GM18873 (cell line): ENCODE results near the gene FOXD2.
A peak's percentile ranks its signal among the peaks of the same experiment; 100 is the strongest.

ENCODE experiments used
- ATAC-seq: cut with Tn5 transposase; IDR thresholded peaks from one replicate; pipeline ENCODE4 v1.9.1; 2021; ENCODE audit warnings: mild to moderate bottlenecking, moderate library complexity, moderate number of reproducible peaks; ENCODE audit not compliant: unreplicated experiment, low FRiP score

The FOXD2 gene

DNA sequence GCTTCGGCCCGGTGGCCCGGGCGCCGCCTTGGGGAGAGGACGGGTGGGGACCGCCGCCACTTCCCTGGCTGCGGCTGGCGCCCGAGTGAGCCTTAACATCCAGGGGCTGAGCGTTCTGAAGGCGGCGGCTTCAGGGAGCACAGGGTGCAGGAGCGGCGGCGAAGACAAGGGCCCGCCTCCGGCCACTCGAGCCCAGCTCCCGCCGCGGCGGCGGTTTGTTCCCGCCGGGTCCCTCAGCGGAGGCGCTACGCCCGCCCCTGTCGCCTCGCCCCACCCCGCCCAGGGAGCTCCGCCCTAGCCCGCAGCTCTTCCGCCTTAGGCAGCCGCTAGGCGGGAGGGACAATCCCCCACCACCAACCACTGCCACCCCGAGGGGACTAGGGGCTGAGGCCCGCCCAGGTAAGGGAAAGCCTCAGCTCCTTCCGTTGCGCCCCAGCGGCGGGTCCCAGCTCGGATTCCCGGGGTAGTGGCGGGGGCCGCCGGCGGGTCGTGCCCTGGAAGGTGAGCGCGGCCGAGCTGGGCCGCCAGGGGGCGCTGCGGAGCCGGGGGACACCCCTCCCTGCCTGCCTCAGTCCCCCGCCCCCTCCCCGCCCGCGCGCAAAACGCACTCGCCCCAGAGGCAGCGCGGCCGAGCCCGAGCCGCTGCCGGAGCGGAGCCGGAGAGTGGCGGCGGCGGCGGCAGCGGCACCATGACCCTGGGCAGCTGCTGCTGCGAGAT lies at the start of gene FOXD2:
FOXD2 (plus strand) TSS at position 598 of the 718 bp plus-strand sequence; CDS start at position 690, 92 bp downstream.
- ATAC-seq, result peak; percentile 82

DNA sequence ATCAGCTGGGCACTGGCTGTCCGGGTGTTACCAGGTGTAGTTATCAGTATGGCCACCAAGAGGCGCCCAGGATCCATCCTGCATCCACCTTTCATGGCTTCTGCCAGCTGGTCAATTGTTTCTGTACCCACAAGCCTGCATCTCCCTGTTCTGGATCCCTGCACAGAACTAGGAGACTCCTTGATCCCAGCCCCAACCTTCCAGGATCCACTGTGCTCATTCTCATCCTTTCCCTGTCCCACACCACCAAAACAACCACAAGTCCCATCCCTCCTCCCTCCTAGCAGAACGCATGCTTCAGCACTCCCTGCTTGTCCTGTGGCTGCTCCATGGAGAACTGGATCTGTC lies 49.0 kb upstream of the FOXD2 start:
- ATAC-seq, result no peak

DNA sequence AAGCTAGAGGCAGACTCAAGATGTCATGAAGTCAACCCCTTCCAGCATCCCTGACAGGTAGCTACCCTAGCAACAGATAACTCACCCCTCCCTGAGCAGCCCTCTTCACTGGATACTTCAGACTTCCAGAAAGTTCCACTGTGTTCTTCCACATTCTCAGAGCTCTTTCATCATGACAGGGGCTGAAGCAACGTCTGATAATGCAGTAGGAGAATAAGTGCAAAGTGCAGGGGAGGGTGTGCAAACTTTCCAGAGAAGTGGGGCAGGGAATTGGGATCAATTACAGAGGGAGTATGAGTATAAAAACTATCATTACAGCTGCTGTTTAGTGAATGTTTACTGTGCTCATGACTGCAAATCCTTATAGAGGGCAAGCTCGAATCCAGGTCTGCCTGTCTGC lies 48.1 kb upstream of the FOXD2 start:
- no peak for ATAC-seq

DNA sequence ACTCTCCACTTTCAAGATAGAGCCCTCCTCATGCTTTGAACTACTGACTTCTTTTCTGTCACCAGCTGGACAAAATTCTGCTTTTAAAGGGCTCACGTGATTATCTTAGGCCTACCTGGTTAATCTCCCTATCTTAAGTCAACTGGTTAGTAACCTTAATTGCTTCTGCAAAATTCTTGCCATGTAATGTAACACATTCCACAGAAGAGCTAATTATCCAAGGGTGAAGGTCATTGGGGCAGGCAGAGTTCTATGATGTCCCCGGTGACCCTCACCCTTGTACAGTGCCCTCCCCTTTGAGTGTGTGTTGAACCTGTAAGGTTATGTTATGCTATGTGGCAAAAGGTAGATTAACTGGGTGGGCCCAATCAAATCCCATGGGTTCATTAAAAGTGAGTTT lies 47.0 kb upstream of the FOXD2 start:
- no peak for ATAC-seq

DNA sequence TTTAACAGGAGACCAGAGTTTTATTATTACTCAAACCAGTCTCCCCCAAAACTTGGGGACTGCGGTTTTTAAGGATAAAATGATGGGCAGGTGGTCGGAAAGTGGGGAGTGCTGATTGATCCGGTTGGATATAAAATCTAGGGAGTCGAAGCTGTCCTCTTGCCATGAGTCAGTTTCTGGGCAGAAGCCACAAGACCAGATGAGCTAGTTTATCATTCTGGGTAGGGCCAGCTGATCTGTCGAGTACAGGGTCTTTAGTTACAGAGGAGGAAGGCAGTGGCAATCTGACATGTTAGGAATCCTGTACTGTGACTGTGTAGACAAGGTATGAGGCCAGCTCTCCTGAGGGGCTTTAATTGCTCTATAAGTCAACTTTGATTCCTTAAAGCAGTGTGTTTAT lies 44.7 kb upstream of the FOXD2 start:
- ATAC-seq, result no peak

DNA sequence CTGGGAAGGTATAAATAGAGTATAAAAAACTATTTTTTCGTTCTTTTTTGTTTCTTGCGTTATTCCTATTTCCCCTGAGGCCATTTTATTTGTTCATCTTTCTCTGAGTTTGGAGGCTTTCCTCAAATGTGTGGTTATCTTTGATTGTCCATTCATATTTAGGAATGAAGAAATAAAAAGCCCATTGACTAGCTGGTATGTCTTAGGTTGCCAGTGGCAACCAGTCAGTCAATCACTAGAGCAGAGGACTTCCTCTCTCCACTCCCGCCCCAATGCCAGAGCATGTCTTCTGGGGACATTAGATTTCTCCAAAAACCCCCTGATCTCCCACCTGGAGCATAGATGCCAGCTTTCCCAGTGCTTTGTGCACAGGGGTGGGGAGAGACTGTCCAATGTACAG lies 42.4 kb upstream of the FOXD2 start:
- no peak for ATAC-seq

DNA sequence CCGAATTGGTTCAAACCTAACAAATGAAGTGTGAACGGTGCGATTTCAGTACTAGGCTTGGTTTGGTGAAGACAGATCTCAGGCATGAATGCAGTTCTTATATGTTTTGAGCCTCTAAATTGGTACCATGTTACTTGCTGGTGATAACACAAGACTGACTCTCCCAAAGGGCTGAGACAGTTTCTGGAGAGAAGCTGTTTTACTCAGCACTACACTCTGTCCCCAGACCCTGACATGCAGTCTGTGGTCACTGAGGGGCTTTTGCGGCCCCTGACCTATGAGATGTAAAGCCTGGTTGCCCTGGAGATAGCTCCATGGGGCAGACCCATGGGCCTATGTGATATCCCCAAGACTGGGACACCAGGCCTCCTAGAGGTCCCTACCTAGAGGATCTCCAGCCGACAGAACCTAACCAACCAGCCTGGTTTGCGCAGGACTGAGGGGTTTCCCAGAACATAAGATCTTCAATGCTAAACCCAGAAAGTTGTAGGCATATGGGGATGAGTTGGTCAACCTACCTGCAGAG lies 41.1 kb upstream of the FOXD2 start:
- ATAC-seq, result no peak

DNA sequence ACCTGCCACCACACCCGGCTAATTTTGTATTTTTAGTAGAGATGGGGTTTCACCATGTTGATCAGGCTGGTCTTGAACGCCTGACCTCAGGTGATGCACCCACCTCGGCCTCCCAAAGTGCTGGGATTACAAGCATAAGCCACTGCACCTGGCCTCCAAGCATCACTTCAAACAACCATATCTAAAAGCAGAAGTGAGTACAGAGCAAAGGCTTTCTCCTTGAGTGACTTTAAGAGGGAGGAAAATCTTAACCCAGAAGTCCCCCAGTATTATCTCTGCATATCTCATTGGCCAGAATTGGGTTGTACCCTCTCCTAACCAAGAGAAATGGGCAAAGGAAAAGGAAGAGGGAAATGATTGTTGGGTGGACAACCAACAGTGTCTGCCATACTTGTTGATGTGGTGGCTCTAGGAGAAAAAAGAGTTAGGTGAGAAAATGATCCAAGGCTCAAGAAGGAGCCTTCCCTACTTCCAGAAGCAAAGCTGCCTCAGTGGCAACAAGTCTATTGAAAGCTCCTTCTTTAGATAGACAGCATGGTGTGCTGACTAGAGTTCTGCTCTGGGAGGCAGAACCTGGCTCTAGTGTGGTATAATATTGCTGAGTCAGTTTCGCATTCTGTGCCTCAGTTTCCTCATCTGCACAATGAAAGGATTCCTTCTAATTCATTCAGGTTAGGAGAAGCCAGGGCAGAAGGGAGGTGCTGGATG lies 38.6 kb upstream of the FOXD2 start:
- ATAC-seq, result no peak

DNA sequence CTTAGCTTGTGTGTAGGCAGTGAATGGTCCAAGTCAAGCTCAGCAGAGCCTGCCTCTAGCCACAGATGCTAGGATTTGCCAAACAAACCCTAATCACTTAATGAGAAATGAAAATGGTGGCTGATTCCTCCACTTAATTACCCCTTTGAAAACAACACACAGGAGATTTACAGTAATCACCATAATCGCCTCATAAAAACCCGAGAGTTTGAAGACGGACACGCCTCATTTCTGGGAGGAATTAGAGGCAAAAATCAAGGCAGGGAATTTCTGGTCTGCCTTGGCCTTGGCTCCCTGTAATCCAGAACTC lies 38.0 kb upstream of the FOXD2 start:
- ATAC-seq, result no peak

DNA sequence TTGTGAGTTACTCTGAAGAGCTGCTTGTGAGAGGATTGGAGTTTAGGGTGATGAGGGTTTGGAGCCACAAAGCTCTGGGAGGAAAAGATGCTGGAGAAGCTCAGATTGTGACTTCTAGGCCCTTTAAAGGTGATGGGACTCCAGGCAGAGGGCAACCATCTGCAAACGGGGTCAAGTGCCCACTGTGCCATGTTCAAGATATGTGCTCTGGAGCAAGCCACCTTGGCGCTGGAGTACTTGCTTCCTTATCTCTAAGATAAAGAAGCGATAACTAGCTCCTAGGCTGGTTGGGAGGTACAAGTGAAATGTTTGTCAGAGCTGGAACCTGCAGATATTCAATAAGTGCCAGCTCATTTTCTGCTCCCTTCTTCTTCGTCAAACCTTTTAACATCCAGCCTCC lies 36.1 kb upstream of the FOXD2 start:
- ATAC-seq, result no peak

DNA sequence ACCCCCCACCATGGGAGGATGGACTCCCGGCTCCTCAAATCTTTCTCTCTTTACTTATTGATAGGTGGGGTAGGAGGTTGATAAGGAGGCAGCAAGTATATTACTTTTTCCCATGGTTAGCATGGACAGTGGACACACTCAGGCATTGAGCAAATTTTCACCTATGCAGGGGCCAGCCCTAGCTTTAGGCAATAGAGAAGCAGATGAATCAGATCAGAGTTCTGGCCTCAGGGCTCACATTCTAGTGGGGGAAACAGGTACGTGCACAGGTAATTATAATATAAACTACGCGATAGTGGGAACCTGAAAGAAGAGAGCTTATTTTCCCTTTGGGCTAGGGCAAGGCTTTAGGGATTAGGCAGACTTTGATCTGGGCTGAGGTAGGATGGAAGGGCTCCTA lies 35.3 kb upstream of the FOXD2 start:
- ATAC-seq, result no peak

DNA sequence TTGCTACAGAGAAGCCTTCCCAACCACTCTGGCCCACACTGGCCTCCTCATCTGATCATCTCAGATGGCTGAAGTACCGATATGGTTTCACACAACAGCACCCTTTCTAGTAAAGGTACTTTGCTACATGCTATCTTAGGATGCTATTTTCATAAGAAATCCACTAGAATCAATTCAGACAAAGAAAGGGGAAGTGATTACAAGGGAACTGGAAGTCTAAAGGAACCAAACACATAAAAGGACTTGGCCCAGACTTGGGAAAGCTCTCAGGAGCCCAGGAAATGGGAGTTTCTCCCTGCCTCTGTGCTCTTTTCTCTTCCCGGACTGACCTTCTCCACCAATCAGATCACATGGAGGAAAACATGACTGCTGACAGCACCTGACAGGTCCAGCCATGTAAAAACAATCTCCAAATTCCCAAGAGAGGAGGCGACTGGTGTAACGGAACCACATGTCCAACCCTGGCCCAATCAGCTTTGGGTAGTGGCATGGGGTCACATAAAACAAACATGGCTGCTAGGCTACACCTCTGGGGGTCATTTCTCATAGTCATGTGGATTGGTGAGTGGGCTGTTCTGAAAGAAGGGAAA lies 34.4 kb upstream of the FOXD2 start:
- ATAC-seq, result no peak

DNA sequence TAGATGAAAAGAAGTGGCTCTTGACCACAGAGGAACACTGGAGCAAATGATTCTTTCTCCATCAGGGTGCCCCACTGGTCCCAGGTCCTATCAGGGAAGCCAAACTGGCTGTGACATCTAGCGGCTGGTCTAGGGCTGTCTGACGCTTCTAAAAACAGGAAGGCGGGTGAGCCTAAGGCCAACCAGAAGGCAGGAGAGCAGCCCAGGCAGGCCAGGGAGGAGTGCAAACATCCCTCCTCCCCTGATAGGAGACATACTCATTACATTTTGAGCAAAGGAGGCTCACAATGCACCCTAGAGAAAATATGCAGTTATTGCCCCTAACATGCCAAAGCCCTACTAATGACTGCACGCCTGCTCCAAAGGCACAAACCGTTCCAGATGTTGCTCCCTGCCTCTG lies 32.1 kb upstream of the FOXD2 start:
- no peak for ATAC-seq

DNA sequence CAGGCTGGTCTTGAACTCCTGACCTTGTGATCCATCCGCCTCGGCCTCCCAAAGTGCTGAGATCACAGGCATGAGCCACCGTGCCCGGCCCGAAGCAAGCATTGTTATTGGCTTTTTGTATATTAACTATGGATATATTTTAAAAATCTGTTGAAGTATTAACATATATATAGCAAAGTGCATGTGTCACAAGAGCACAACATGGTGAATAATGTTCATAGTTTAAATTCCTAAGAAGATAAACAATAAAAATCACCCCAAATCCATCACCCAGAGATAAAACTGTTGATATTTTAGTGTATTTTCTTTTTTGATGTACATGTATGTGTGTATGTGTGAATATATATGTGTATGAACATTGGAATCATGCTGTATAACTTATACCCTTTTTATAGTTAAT lies 30.9 kb upstream of the FOXD2 start:
- no peak for ATAC-seq

DNA sequence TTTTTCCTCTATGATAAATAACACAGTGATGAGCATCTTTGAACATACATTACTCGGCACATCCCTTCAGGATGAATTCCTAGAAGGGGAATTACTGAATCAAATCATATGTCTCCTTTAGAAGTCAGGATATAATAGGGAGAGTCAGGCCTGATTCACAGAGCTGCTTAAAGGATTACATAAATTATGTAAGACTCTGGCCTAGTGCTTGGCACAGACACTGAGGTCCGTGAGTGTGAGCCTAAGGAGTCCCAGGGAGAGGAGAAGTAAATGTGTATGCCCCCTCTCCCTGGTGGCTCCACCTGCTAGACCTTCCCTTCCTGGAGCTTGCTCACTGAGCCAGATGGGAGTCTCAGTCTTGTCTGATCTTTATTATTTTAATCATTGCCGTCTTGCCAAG lies 30.4 kb upstream of the FOXD2 start:
- no peak for ATAC-seq

DNA sequence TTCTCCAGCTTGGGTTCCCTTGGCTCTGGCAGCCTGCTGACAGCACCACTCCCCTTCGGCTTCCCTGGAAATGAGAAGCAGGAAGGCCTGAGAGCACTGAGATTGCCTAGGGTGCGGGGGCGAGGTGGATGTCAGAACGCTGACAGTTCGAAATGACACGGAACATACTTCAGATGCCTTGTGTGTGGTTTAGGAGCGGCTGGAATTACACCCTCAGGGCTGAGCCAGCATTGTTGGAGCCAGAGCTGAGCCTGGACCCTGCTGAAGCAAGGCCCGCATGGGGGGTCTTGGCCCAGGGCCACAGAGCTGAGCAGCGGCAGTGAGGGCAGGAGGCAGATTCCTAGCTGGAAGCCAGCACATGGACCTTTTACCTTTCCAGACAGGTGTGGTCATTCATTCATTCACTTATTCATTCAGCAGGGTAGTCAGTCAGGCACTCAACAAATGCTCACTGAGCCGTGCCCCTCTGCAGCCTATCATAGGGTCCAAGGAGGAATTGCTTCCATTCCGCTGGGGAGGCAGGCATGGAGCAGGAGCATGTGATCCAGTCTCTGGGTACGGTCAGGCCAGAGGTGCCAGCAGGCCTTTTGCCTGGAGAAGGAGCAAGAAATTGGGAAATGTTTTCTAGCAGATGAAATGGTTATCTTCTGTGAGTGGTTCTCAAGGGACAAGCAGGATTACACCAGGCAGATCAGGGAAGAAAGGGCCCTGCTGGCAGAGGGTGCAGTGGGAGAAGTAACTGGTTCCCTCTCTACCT lies 28.4 kb upstream of the FOXD2 start:
- no peak for ATAC-seq

DNA sequence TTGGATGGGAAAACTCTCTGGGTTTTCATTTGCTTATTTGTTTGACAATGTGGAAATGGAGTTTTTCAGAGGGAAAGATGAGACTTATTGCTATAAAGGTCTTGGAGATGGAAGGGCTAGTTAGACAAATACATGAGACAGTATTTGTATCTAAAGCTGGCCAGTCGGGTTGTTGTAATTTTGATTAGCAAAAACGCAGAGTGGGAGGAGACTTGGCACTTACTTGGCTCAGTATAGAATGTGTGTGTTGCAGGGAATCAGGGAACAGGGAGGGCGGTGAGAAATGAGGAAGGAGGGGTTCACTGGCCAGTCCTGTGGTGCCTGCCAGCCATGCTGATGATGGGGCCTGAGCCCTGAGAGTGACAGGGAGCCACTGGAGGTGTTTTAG lies 27.8 kb upstream of the FOXD2 start:
- ATAC-seq, result no peak

DNA sequence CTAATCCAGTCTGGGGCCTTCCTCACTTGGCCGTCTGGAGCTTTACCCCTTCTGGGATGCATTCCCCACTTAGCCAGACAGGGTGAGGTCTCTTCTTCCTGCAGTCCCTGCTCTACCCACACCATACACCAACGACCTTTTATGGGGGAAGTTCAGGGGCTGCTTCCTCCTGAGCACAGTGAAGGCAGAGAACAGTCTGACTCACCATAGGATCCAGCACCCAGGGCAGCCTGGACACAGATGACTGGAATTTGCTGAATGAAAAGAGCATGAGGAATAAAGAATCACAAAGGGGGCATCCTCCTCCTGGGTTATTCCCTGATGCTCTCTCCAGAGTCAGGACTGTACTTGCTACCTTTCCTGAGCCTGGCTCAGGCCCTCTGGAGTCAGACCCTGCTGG lies 26.4 kb upstream of the FOXD2 start:
- ATAC-seq, result no peak

DNA sequence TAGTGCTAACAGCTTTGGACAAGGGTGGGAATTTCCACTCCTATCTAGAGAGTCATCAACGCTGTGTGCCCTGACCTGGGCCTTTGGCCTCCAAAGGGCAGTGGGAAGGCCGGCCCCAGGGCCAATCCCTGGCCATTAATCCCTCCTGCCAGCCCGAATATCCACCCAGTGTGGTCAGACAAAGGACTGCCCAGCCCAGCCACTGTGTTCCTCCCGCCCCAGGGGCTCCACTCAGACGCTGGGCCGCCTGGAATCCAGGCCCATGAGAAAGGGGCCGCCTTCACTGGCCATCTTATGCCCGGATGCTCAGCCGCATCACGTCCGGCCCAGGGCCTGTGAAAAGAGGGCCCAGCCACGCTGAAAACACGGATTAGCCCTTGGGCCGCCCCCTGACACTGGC lies 25.4 kb upstream of the FOXD2 start:
- no peak for ATAC-seq

DNA sequence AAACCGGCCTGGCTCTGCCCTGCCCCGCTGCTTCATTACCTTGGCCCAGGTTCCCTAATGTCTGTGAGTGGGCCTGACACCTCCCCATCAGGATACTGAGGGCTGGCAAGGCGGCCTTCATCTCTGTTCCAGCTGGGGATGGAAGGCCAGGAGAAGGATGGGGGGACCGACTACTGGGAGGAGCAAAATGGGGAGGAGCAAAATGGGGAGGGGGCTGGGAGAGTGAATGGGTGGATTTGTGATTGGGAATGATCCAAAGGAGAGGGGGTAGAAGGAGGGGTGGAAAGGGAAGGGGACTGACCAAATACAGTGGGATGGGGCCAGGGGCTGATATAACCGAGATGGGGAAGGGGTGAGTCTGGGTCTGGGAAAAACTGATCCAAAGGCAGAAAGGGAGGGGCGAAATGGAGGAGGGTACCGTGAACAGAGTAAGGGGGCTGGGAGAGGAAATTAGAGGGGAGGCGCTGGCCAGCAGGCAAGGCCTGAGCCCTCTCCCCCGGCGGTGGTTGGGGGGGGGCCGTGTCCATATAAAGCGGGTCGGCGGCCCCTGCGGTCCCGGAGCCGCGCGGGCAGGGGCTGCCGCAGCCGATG lies 22.0 kb upstream of the FOXD2 start, which contains the start of gene FOXE3:
FOXE3 (plus strand) TSS at position 558 of the 591 bp plus-strand sequence; CDS start at position 589, 31 bp downstream.
- ATAC-seq, result no peak
